Measurements from ENCODE around the gene VAMP8.

VAMP8 gene

GRCh38 chr2:85619617-85620016 is 42.2 kb downstream of the VAMP8 start:
- DNase-seq (ENCODE audit: low spot score): no peak

- no peak for DNase-seq (ENCODE audit: low spot score)
Measured at GRCh38 chr2:85621338-85621737, 44.0 kb downstream of the VAMP8 start.

GRCh38 chr2:85623991-85624390 is 46.6 kb downstream of the VAMP8 start:
- no peak for DNase-seq (ENCODE audit: low spot score)

- no peak for DNase-seq (ENCODE audit: low spot score)
Measured at GRCh38 chr2:85628658-85629057, 51.3 kb downstream of the VAMP8 start.

GRCh38 chr2:85631316-85631715 is 53.9 kb downstream of the VAMP8 start:
- no peak for DNase-seq (ENCODE audit: low spot score)
